Measurements from ENCODE around the gene ENG.

GRCh38 chr9:127769101-127769500 is 85.4 kb downstream of the ENG start:
- TF ChIP-seq CTCF (IDR thresholded peaks at IDR 0.05) (no peak), REST (IDR thresholded peaks at IDR 0.05; ENCODE audit: insufficient read depth in 1 of 2, low read depth in 2 of 2, low read length in 1 of 2) (no peak)
